ENCODE results near the gene CCDC12. TPM values are rescaled to one million over a fixed set of nuclear protein-coding genes. Genes with fewer than 3 reads are reported as not detected.

The CCDC12 gene
- total RNA-seq, 4 donors from 2014 or later = 43.2 to 60.6 (median 51.8) TPM

GRCh38 chr3:46917257-46917656 is 59.3 kb downstream of the CCDC12 start:
- Histone ChIP-seq H3K4me1 (peaks cover 0 to 9% of the 10 kb centered on the region in 2 donors), H3K27me3 (no peaks in the 10 kb centered on the region), H3K4me3 (replicated peaks in 1 of 3) (no peak overlapping the region), H3K36me3 (peaks cover 24 to 28% of the 10 kb centered on the region in 2 donors), H3K27ac (no peak overlapping the region), H3K9me3 (no peaks in the 10 kb centered on the region)
- intact Hi-C loops (cut with DNase I) = no loop called here
- 98 to 99% methylated on average over 3 of the region's 3 CpGs for WGBS, 2 donors
- TF ChIP-seq CTCF (IDR thresholded peaks at IDR 0.05) = no peak
- TF ChIP-seq POLR2A (IDR thresholded peaks at IDR 0.05) = no peak
- DNase-seq = no peak

DNA sequence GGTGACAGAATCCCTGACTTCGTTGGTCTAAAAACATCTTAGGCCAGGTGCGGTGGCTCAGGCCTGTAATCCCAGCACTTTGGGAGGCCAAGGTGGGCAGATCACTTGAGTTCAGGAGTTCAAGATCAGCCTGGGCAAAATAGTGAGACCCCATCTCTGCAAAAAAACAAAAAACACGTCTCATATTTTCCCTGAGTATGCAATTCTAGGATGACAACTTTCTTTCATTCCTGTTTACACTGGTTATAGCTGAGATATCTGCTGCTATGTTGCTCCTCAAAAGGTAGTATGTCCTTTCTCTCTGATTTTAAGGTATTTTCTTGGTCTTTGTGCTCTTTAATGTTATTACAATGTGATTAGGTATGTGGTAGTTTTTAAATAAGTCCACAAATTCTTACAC is 59.7 kb downstream of the CCDC12 start:
- Histone ChIP-seq H3K27ac (no peak overlapping the region), H3K9me3 (no peaks in the 10 kb centered on the region), H3K36me3 (peaks cover 20 to 23% of the 10 kb centered on the region in 2 donors), H3K4me3 (replicated peaks in 1 of 3) (no peak overlapping the region), H3K4me1 (peaks cover 0 to 9% of the 10 kb centered on the region in 2 donors), H3K27me3 (no peaks in the 10 kb centered on the region)
- TF ChIP-seq CTCF (IDR thresholded peaks at IDR 0.05) (no peak), POLR2A (IDR thresholded peaks at IDR 0.05) (no peak)
- WGBS, 2 donors = 97 to 98% methylated on average over 3 of the region's 3 CpGs
- intact Hi-C loops (cut with DNase I) = no loop called here
- DNase-seq = no peak

- peaks cover 15 to 18% of the 10 kb centered on the region in 2 donors for H3K36me3 ChIP-seq
- WGBS, 2 donors = 88 to 93% methylated on average over 1 of the region's 1 CpG
Measured at GRCh38 chr3:46916278-46916677, 60.3 kb downstream of the CCDC12 start.

DNA sequence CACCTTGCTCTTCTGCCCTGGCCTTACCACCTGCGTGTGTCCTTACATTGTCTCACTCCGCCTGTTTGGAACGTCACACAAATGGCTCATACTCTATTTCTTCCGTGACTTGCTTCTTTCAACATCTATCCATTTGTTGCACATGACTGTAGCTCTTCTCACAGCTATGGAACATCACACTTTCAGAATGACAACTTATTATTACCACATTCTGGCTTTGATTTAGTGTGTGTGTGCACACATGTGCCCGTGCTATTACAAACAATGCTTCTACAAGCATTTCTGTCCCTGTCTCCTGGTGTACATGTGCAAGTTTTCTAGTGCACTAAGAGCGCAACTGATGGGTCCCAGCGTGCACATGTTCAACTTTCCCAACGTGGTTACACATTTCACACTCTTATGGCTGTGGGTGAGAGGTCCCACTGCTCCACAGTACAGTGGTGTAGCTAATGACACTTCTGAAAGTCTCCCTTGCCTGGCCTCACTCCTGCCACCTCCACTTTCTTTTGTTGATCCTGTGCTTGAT is 61.2 kb downstream of the CCDC12 start:
- intact Hi-C loops (cut with DNase I) = no loop called here
- Histone ChIP-seq H3K9me3 (no peaks in the 10 kb centered on the region), H3K27me3 (no peaks in the 10 kb centered on the region), H3K4me3 (replicated peaks in 1 of 3) (no peak overlapping the region), H3K36me3 (peaks cover 6 to 9% of the 10 kb centered on the region in 2 donors), H3K4me1 (peaks cover 0 to 9% of the 10 kb centered on the region in 2 donors), H3K27ac (no peak overlapping the region)
- no peak for TF ChIP-seq POLR2A (IDR thresholded peaks at IDR 0.05)
- no peak for TF ChIP-seq CTCF (IDR thresholded peaks at IDR 0.05)
- DNase-seq = no peak
- 77 to 86% methylated on average over 8 of the region's 8 CpGs for WGBS, 2 donors

More at GRCh38 chr3:46916278-46916677, 60.3 kb downstream of the CCDC12 start:
- no peak overlapping the region for H3K27ac ChIP-seq
- H3K4me1 ChIP-seq = peaks cover 0 to 9% of the 10 kb centered on the region in 2 donors
- DNase-seq = no peak
- TF ChIP-seq POLR2A (IDR thresholded peaks at IDR 0.05) (no peak), CTCF (IDR thresholded peaks at IDR 0.05) (no peak)
- no peaks in the 10 kb centered on the region for H3K9me3 ChIP-seq
- no peaks in the 10 kb centered on the region for H3K27me3 ChIP-seq
- H3K4me3 ChIP-seq (replicated peaks in 1 of 3) = no peak overlapping the region
- intact Hi-C loops (cut with DNase I) = no loop called here

GRCh38 chr3:46914849-46915248 is 61.7 kb downstream of the CCDC12 start:
- intact Hi-C loops (cut with DNase I) = no loop called here
- no peaks in the 10 kb centered on the region for H3K27me3 ChIP-seq
- WGBS, 2 donors = 46 to 58% methylated on average over 7 of the region's 7 CpGs
- no peak for TF ChIP-seq POLR2A (IDR thresholded peaks at IDR 0.05)
- no peak for TF ChIP-seq CTCF (IDR thresholded peaks at IDR 0.05)
- no peak overlapping the region for H3K4me3 ChIP-seq (replicated peaks in 1 of 3)
- peaks cover 4 to 6% of the 10 kb centered on the region in 2 donors for H3K36me3 ChIP-seq
- H3K9me3 ChIP-seq = no peaks in the 10 kb centered on the region
- no peak for DNase-seq
- no peak overlapping the region for H3K27ac ChIP-seq
- peaks cover 2 to 12% of the 10 kb centered on the region in 2 donors for H3K4me1 ChIP-seq

Data from thyroid gland (tissue), 4 donors.